Femur (tissue), 1 donor: ENCODE results near the gene CDHR3.
A peak's percentile ranks its signal among the peaks of the same experiment; 100 is the strongest.
"Not testable (repeated sequence)": the region's sequence is repeated elsewhere in the genome, so short reads cannot be mapped to it uniquely, and the experiment has no call there.

ENCODE experiments used
- DNase-seq: peaks from one replicate; pipeline ENCODE4 v3.0.0-alpha.2; 2017

The CDHR3 gene, protein sequence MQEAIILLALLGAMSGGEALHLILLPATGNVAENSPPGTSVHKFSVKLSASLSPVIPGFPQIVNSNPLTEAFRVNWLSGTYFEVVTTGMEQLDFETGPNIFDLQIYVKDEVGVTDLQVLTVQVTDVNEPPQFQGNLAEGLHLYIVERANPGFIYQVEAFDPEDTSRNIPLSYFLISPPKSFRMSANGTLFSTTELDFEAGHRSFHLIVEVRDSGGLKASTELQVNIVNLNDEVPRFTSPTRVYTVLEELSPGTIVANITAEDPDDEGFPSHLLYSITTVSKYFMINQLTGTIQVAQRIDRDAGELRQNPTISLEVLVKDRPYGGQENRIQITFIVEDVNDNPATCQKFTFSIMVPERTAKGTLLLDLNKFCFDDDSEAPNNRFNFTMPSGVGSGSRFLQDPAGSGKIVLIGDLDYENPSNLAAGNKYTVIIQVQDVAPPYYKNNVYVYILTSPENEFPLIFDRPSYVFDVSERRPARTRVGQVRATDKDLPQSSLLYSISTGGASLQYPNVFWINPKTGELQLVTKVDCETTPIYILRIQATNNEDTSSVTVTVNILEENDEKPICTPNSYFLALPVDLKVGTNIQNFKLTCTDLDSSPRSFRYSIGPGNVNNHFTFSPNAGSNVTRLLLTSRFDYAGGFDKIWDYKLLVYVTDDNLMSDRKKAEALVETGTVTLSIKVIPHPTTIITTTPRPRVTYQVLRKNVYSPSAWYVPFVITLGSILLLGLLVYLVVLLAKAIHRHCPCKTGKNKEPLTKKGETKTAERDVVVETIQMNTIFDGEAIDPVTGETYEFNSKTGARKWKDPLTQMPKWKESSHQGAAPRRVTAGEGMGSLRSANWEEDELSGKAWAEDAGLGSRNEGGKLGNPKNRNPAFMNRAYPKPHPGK

DNA sequence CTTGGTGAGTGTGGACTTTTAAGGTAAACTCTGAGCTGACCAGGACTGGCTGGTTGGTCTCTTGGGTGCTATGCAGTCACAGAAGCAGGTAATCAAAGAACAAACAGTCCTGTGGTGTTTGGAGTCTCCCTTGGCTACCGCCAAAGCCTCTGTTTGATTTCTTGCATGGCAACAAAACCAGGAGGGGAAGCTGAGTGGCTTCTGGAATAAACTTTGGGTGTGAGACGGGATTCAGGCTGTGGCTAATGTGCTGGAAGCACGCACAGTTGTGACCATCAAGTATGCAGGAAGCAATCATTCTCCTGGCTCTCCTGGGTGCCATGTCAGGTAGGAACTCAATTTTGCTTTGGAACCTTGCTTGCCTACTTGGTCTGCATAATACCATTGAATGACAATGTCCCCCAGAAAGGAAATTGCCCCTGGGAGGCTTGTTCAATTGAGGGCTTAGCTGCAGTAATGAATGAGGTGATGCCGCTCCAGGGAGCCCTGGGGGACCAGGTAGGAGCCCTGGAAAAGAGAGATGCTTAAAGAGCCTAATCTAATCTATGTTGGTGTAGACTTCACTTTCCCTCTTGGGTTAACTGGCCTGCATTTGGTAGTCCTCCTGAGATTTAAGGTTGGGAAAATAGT, at the start of gene CDHR3:
CDHR3 (plus strand) TSS at position 227 of the 630 bp plus-strand sequence; CDS start at position 282, 55 bp downstream.
- DNase-seq: no peak

DNA sequence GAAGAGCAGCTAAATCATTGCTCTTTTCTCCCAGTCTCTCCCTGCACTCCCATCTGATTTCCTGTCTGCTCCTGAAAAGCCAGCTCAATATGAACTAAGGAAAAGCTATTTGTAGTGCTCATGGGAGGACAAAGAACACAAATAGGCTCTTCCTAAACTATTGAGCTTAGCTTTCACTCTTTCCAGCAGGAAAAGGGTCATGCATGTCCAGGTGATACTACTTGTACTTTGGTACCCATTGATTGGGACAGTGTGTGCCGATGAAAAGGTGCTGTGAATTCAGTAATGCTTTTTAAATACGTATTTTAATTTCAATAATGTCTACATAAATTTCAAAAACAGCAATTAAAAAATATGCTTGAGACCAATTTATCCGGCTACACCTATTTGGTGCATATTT, 49.1 kb upstream of the CDHR3 start:
- no peak for DNase-seq

DNA sequence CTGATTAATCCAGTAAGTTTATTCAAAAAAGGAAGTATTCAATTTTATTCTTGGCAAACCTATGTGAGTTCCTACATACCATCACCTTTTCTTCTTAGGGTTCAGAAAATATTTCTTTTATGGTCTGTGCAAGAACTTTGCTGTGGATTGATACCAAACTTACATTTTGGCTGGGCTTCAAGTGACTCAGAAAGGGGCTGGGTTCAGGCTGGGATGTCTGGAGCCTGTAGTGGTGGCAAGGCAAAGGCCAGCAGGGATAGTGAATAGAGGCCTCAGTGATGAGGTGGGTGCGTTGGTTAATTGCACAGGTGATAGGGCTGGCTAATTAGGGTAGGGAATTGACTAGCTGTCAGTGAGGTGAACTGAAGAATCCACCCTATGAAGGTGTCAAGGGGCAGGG, 46.5 kb upstream of the CDHR3 start:
- DNase-seq: no peak

DNA sequence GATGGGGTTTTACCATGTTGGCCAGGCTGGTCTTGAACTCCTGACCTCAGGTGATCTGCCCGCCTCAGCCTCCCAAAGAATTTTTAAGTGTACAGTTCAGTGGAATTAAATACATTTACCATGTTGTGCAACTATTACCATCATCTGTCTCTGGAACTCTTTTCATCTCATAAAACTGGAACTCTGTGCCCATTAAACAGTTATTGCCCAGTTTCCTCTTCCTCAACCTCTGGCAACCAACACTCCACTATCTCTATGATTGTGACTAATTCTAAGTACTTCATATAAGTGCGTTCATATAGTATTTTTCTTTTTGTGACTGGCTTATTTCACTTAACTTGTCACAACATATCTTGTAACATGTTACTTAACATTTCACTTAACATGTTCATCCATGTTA, 45.4 kb upstream of the CDHR3 start:
- DNase-seq: no peak

DNA sequence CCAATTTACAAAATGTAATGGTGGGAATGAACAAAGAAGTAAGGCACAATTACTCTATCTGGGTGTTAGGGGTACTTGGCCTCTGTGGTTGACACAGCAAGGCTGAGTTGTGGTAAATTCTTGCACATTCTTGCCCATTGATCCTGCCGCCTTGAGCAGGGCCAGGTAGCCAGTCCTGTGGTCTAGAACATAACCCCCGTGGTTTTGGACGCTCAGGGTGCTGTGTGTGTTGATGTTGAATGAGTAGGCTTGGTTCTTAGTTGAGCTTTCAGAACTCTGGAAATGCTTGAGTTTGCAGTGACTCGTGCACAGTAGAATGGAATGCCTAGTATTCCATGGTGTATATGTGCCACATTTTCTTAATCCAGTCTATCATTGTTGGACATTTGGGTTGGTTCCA, 42.3 kb upstream of the CDHR3 start:
- no peak for DNase-seq

DNA sequence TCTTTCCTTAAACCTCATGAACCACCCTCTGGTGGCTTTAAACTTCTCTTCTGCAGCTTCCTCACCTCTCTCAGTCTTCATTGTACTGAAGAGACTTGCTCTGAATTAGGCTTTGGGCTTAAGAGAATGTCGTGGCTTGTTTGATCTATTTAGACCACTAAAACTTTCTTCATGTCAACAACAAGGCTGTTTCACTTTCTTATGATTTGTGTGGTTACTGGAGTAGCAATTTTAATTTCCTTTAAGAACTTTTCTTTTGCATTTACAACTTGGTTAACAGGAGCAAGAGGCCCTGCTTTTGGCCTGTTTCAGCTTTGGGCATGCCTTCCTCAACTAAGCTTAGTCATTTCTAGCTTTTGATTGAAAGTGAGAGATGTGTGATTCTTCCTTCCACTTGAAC, 38.1 kb upstream of the CDHR3 start:
- no peak for DNase-seq

DNA sequence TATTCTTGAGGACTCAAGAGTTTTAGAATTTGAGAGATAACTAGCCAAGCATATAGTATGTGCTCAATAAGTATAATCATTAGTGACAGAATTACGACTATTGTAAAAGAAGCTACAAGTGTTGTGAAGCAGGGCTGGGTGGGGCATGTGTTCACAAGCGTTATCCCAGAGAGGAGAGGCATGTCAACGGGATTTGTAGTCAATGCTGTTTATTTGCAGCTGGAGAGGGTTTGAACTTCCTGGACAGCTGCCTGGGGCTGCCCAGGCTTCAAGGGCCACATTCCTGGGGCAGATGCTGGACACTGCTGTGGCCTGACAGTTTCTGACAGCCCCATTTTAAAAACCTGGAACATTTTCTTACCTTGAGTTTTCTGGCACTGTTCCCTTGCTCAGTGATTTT, 36.9 kb upstream of the CDHR3 start:
- no peak for DNase-seq

DNA sequence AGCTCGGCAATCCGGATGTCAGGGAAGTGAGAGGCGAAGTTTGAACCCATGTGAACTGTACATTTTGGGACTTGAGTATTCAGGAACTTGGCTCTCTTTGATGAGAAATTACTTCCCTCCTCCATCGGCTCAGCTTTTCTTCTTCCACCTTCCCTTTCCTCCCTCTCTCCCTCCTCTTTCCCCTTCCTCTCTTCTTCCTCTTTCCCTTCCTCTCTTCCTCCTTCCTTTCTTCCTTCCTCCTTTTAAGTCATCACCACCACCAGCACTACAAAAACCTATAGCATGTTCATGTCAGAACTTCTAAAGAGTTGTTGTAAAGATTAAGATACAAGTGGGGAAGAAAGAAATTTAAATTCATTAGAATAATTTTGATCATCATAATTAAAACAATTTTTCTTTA, 31.9 kb upstream of the CDHR3 start:
- DNase-seq: no peak

DNA sequence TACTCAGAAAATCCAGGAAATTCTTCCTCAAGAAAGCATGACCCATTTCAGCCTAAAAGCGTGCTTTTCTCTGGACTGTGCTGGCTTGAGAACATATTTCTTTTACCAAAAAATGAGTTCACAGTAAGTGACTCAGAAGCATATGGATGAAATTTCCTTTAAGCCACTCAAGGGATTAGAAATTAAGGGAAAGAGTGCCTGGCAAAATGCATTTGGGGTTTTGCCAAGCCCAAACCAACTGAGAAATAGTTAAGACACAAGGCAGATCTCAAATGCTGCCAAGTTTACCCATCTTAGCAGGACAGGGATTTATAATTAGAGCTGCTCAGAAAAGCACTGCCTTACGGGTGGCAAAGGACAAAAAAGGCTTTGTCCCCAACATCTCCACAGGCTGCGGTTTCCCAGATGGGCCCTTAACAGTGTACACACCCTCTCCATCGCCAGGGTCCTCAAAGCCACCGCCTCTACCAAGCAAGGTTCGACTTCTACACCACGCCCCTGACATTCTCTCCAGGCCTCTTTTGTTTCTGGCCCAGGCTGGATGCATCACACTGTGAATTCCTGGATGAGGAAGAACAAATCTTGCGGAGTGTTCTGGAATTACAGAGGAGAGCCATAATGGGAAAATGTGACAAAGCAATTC, 30.1 kb upstream of the CDHR3 start:
- DNase-seq: peak; percentile 76

DNA sequence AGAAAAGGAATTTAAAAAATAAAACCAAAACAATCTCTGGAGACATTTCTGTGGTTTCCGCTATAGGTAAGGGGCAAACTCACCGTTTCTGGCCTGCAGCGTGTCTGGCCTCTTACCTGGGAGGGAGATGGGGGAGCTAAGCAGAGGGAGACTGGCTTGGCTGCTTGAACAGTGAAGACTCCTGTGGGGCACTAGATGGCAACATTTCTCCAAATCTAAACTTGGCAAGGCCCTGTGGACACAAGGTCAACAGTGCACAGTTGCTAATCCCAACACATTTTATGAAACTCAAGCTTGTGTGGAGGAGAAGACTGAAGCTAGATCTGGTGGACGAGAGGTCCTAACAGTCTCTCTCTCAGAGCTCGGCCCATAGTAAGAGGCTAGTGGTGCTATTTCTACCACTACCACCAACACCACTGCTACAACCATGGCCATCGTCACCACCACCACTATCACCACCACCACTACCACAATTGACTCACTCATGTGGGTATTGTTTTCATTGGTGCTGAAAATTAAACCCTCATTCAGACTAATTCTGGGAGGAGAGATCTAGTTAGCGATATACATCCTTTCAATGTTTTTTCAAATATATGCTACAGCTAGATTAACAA, 28.4 kb upstream of the CDHR3 start:
- no peak for DNase-seq

DNA sequence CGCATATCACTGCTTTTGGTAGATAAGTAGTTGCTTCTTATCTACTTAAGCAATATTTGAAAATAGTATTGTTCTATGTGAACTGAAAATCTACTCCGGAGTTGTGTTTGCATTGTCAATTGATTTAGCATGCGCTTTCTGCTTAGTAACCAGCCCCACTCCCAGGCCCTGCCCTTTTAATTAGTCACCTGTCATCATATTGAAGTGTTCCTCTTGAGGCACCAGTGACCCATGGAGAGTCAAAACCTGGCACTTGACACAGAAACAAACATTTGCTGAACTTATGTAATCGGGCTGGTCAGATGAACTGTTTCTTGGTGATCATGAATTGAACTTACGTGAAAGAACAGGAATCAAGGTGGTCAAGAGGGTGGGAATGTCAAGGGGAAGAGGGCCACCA, 27.8 kb upstream of the CDHR3 start:
- DNase-seq: no peak

DNA sequence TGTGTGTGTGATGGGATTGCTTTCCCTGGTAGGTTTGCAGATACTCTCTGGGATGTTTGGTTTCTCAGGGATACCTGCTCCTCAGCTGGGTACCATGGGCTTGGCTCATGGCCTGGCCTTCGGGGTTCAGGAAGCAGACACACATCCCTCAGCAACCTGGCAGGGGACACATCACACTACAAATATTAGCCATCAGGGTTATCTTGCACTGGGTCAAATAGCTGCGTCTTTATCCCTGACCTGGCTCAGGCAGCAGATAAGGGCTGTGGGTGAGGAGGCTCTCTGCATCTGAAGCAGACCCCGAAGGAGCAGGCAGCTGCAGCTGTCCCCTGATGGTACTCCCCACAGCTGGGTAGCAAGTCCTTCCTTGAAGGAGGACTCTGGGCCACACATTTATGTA, 25.7 kb upstream of the CDHR3 start:
- DNase-seq: no peak

DNA sequence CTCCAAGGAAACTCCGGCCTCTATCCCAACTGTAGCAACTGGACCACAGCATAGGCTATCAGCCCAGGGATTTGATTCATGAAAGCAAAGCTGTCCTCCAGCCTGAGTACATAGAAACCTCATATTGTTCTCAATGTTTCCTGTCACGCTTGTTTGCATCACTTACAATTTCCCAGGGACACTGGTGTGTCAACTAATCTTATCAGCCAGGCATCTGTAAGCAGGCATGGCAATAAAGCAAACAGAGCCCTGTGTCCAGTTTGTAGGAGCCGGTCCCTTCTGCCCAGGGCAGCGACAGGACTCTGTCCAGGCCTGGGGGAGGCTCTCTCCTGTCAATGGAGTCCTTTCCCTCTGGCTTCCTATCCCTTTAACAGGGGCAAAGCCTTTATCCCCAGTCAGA, 23.0 kb upstream of the CDHR3 start:
- no peak for DNase-seq

DNA sequence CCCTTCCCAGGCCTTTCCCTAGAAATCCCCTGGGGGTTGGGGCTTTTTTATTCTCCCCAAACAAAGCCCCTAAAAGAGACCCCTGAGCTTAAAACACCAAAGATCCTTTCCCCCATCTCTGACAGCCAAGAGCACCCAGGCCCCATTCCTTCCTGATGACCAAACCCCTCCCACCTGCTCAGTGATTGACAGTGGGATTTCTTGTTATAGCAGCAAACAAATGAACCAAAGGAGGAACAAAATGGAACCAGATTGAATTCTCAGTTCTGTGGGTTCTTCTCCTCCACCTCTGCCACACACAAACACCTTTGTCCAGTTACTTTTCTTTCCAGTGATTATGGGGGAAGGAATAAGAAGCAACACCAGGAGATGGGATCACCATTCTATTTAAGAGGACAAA, 21.5 kb upstream of the CDHR3 start:
- no peak for DNase-seq

DNA sequence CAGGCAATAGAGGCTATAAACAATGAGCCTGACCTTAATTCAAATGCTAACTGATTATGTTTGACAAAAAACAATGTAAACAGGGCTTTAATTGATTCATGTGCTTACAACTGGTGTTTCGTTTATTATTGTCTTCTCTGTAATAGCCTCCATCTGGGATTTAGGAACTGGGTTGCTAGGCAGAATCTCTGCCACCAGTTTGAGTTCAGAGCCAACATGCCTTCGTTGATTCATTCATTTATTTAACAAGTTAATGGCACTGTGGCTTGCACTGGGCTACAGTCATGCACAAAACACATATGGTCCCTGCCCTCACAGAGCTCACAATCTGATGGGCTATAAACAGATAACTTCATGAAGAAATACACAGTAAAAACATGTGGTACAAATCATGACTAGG, 19.6 kb upstream of the CDHR3 start:
- DNase-seq: no peak

DNA sequence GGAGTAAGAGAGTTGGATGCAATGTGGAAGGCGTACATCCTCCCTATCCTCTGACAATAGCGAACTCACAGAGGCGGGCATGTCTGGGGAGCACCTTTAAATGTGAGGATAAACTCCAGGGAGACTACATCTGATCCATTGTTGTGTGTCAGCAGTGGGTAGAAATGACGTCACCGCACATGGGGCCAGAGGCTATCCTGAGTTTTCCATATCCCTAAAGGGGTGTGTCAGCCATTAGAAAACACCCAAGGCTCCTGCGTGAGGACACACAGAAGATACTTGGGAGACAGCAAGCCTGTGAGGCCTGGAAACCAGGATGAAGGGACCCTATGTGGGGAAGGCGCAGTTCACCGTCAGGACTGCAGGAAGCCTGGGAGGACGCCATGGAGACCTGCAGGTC, 17.2 kb upstream of the CDHR3 start:
- DNase-seq: no peak

DNA sequence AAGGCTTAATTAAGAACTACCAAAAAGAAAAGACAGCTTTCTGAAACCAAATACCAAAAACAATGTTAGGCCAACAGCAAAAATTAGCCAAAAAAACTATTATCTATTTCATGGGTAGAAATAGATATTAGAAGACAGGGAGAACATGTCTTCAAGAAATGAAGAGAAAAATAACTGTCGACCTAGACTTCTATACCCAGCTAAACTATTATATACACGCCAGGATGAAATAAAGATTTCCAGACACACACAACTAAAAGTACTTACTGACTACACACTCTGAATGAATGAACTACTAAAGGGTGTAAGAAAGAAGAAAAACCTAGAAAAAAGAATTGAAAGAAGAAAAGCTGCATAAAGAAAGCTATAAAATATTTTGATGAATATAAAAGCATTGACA, 11.5 kb upstream of the CDHR3 start:
- no peak for DNase-seq

DNA sequence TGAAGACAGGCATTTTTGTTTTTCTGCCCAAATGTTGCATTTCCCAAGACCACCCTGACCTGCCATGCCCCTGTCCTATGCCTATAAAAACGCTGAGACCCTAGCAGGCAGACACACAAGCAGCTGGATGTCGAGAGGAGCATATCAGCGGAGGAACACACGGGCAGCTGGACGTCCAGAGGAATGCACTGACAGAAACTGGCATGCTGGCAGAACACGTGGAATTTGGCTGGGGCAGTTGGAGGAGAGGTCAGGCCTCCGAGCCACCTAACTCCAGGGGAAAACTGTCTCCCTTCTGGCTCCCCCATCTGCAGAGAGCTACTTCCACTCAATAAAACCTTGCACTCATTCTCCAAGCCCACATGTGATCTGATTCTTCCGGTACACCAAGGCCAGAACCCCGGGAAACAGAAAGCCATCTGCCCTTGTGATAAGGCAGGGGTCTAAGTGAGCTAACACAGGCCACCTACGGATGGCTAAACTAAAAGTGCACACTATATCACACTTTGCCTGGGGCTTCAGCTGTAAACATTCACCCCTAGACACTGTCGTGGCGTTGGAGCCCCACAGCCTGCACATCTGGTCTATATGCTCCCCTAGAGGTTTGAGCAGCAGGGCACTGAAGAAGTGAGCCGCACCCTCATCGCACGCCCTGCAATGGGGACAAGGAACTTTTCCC, 10.0 kb upstream of the CDHR3 start:
- DNase-seq: no peak

DNA sequence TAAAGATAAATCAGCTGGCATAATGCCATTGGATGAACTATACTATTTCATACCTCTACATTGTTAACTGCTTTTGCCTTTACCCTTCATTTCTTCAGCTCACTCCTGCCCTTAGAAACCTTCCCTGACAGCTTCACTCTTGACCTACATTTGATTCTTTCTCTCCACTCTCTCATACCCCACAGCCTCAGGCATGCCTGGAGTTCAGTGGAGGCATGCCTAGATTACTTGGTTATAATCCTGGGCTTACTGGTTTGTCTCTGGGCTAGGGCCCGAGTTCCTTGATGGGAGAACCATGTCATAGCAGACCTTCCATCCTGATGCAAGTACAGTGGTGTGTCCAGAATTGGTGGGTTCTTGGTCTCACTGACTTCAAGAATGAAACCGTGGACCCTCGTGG, 8.4 kb upstream of the CDHR3 start:
- no peak for DNase-seq

DNA sequence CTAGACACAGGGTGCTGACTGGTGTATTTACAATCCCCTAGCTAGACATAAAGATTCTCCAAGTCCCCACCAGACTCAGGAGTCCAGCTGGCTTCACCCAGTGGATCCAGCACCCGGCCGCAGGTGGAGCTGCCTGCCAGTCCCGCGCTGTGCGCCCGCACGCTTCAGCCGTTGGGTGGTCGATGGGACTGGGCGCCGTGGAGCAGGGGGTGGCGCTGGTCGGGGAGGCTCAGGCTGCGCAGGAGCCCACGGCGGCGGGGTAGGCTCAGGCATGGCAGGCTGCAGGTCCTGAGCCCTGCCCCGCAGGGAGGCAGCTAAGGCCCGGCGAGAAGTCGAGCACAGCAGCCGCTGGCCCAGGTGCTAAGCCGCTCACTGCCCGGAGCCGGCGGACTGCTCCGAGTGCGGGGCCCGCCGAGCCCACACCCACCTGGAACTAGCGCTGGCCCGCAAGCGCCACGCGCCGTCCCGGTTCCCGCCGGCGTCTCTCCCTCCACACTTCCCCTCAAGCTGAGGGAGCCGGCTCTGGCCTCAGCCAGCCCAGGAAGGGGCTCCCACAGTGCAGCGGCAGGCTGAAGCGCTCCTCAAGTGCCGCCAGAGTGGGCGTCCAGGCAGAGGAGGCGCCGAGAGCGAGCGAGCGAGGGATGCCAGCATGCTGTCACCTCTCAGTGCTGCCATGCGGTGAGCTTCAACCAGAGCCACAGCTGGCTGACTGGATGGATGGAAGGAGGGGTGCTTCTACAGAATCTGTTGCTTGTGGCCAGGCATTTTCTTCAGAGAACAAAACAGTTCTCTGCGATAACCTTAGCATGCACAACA, 7.2 kb upstream of the CDHR3 start:
- DNase-seq: not testable (repeated sequence)

DNA sequence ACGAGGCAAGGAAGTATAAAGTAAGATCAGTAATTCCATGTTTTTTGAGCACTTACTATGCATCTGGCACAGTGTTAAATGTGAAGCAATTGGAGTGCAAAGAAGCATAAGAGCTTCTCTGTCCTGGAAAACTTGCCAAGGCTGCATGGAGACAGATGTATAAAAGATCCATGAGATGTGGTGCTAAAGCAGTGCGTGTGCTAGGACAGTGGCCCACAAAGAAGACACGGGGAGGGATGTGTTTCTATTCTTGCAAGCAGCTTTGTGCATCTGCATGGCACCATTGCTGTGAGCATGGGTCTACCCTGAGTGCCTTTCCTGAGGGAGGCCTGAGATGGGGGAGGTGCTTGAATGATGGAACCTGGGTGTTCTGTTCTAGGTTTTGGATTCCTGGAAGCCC, 5.1 kb upstream of the CDHR3 start:
- DNase-seq: no peak
